Measurements from ENCODE around the gene SLC39A11.

- TF ChIP-seq CTCF (conservative IDR thresholded peaks at IDR 0.05 in 1 of 2, IDR thresholded peaks at IDR 0.05 in 1 of 2; ENCODE audit: low read depth in 1 of 2, low read length in 2 of 2) = no peak
- no peak for TF ChIP-seq EZH2 (IDR thresholded peaks at IDR 0.05; ENCODE audit: low read length, missing control alignments)
Measured at GRCh38 chr17:72656130-72656763, 436.2 kb downstream of the SLC39A11 start.

All from fibroblast of lung (primary cell).